GM12865 (cell line): ENCODE measurements around the gene SEMA4C.

ENCODE experiments used
- DNase-seq: peaks from one replicate; pipeline ENCODE4 v3.0.0; 2010; ENCODE audit warnings: low read depth
- H3K4me3 ChIP-seq: 2 replicates; pipeline ENCODE4 v1.5.1; 2011; ENCODE audit warnings: mild to moderate bottlenecking, low read depth, low read length, control low read depth
- TF ChIP-seq, protein P1 (sequence below): IDR thresholded peaks from 2 replicates; pipeline ENCODE4 v1.5.1; 2011; ENCODE audit warnings: low read length, control low read depth, low read depth, inconsistent platforms; ENCODE audit not compliant: insufficient read depth; ENCODE audit errors: missing control alignments

Gene SEMA4C

DNA sequence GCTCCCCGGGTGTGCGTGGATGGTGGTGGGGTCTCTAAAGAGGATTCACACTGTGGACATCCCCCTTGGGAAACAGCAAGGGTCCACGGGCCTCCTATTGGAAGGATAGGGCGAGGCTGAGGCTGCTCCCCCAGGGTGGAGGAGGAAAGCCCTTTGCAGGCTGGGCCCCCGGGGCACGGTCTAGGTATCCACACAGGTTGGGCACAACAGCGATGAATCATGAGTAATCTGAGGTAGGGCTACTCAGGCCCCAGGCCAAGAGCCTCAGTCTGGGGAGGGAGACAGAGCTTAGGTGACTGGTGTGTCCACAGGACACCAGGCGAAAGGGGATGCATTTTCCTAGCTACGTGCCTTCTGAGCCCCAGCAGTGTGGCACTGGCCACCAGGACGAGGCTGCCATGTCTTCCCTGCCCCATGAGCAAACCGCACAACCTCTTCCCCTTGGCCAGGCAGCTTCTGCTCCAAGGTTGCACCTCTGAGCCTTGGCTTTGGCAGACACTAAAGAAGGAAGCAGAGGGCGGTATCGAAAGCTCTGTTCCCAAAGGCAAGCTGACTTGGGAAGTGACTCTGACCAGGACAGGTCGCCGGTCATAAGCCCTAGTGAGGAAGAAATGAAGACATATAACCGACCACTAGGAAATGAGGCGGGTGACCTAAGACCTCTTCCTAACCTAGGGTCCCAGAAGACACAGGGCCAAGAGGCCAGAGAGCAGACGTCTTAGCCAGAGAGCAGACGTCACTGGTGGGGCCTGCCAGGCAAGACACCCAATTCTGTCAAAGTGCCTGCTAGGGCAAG lies 14.6 kb upstream of the SEMA4C start:
- H3K4me3 ChIP-seq: no peak overlapping the region
- DNase-seq: no peak
- TF ChIP-seq, protein P1, sequence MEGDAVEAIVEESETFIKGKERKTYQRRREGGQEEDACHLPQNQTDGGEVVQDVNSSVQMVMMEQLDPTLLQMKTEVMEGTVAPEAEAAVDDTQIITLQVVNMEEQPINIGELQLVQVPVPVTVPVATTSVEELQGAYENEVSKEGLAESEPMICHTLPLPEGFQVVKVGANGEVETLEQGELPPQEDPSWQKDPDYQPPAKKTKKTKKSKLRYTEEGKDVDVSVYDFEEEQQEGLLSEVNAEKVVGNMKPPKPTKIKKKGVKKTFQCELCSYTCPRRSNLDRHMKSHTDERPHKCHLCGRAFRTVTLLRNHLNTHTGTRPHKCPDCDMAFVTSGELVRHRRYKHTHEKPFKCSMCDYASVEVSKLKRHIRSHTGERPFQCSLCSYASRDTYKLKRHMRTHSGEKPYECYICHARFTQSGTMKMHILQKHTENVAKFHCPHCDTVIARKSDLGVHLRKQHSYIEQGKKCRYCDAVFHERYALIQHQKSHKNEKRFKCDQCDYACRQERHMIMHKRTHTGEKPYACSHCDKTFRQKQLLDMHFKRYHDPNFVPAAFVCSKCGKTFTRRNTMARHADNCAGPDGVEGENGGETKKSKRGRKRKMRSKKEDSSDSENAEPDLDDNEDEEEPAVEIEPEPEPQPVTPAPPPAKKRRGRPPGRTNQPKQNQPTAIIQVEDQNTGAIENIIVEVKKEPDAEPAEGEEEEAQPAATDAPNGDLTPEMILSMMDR: no peak

DNA sequence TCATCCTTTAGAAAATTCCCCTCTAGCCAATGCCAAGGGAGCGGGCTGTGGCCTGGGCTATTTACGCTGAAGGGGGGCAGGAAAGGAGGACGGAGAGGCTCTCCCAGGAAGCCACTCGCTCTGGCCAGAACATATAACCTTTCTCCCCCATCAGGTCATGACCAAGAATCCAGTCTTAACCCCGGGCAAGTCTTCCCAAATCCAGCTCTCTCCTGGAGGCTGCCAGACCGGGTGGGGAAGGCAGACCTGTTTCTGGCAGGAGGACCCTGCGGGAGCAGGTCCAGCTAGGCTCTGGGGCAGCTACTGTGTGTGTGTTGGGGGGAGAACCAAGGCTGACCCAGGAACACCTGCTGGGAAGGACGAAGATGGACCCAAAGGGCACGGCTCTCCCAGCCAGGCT lies 13.4 kb upstream of the SEMA4C start:
- DNase-seq: no peak
- no peak overlapping the region for H3K4me3 ChIP-seq
- TF ChIP-seq, protein P1: no peak

DNA sequence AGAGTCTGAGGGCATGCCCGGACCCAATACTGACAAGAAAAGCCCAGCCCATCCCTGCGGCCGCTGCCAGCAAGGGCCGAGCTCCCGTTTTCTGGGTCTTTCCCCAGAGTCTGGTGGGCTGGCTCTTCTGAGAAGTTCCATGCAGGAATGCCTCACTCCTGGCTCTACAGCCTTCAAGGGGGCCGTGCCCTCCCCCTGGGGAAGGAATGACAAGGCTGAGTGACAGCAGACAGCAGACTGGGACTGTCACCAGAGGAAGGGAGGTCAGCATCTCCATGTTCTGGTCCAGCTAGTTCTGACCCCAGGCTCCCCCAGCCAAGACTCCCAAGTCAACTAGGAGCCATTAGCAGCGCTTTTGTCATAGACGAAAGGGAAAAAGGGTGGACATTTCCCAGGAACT lies 13.0 kb upstream of the SEMA4C start:
- no peak for DNase-seq
- H3K4me3 ChIP-seq: no peak overlapping the region
- TF ChIP-seq, protein P1: no peak

DNA sequence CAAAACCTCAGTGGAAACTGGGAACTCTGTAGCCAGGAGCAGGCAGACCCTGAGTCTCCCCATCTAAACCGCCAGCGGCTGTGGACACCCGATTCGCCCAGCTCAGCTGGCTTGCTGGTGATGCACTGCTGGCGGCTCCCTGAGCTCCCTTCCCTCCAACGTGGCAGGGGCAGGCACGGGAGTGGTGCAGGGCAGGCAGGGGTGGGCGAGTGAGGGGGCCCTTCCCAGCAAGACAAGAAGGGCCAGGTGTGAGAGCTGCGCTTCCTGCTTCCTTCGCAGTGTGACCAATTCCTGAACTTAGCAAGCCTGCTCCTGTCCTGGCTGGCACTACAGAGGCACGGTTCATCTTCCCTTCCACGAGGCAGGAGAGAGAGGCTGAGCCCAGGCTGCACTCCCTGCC lies 12.3 kb upstream of the SEMA4C start:
- no peak for DNase-seq
- no peak overlapping the region for H3K4me3 ChIP-seq
- TF ChIP-seq, protein P1: no peak

DNA sequence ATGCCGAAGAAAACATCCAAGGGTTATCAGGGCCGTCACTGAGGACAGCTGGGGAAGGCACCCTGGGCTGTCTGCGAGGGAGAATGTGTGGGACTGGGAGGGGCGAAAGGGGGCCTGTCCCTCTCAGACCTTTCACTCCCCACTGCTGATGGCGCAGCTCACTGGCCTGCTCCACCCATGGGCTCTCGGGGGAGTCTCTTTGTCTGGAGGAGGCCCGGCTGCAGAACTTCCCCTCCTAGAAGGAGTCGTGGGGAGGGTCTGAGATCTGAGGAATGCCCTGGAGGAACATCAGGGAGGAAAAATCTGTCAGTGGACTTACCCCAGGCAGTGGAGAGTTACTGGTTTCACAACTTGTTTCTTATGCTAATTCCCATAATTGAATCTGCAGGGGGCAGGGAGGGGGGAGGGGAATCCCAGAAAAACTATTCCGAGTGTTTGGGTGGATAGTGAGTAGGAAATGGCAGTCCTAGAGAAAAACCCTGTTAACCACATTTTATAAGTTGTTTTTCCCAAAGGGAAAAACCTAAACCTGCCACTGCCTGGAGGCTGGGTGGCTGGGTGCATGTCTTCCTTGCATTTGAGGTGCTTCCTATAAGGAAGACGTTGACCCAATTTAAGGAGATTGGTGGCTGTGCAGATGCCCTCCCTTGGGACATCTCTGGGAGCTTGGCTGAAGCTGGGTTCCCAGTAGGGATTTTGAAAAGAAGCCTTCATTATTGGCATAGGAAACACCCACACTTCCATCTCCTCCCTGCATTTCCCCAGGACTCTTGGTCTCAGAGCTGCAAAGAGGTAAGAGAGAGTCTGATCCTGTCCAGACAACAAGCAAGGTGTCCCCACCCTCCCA lies 11.7 kb upstream of the SEMA4C start:
- H3K4me3 ChIP-seq: no peak overlapping the region
- TF ChIP-seq, protein P1: no peak
- DNase-seq: no peak

DNA sequence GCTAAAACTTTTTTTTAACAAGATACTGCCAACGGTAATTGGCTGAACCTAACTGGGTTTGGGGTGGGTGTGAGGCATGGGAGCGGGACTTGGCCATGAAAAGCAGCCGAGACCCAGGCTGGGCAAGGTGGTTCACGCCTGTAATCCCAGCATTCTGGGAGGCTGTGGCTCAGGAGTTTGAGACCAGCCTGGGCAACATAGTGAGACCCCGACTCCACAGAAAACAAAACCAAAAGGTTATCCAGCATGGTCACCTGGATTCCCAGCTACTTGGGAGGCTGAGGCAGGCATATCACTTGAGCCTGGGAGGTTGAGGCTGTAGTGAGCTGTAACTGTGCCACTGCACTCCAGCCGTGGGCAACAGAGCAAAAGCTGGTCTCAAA lies 11.0 kb upstream of the SEMA4C start:
- no peak for DNase-seq
- no peak overlapping the region for H3K4me3 ChIP-seq
- TF ChIP-seq, protein P1: no peak

DNA sequence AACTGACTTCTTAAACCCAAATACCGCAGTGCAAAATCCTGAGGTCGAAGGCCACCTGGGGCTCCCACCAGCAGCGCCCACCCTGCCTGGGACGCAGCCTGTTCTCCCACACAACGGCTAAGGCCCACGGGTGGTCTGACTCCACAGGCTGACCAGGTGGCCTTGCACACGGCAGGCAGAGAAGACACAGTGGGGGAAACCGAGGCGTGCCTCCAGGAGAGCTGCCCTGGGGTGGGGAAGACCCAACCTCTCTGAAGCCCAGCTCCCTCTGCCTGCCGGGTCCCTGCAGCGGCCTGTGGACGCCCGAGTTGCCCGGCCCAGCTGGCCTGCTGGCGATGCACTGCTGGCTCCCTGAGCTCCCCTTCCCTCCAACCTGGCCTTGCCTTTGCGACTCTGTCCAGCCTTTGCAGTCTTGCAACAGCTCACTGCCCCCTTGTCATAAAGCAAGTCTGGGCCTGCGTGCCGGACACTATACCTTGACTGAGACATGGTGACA lies 9.7 kb upstream of the SEMA4C start:
- TF ChIP-seq, protein P1: no peak
- DNase-seq: no peak
- H3K4me3 ChIP-seq: no peak overlapping the region
